HCT116 (cell line): Measurements from ENCODE around the gene FOXR1. TPM values are rescaled to one million over a fixed set of nuclear protein-coding genes. Genes with fewer than 3 reads are reported as not detected.

Experiments used
- ATAC-seq: fragments of 200-7000 bp; cut with Tn5 transposase; 2 replicates; pipeline ENCODE4 v1.9.1; 2020; ENCODE audit warnings: mild to moderate bottlenecking, moderate library complexity
- BruUV-seq: library from RNA; stranded (reverse); fragments of 400-500 nt; replicated peaks from 2 replicates; lab custom pipeline; 2021; lab: Mats Ljungman, UMichigan
- CTCF ChIA-PET: fragments of 300-600 bp; sonication (Branson Sonifier 250); formaldehyde crosslinking; loops from one replicate; lab custom pipeline; 2021; ENCODE audit warnings: antibody characterized with exemption; lab: Charles Lee
- POLR2A ChIA-PET: fragments of 300-600, 350-600 bp; sonication (Branson Sonifier 250); formaldehyde crosslinking; loops from one replicate; lab custom pipeline; 2021; ENCODE audit warnings: antibody characterized with exemption; lab: Charles Lee
- RAD21 ChIA-PET, 2 experiments: fragments of 300-600 bp; sonication (Branson Sonifier 250); formaldehyde crosslinking; loops; one replicate each; lab custom pipeline; 2023; ENCODE audit warnings: low total read pairs in 2 of 2; ENCODE audit not compliant: uncharacterized antibody in 2 of 2, unreplicated experiment in 2 of 2, low non-redundant PET in 1 of 2; lab: Charles Lee
- DNase-seq: peaks from one replicate; pipeline ENCODE4 v3.0.0-alpha.2; 2010; ENCODE audit warnings: low read depth, low spot score
- H2AFZ ChIP-seq: fragments of 200-600 bp; shearing (Covaris generic), sonication (generic); 2 replicates; pipeline ENCODE4 v1.6.1; 2017; ENCODE audit warnings: low read depth, mixed run types, mixed read lengths, antibody characterized with exemption, low read length; ENCODE audit not compliant: poor library complexity, severe bottlenecking
- H3K27ac ChIP-seq: 2 replicates; pipeline ENCODE4 v1.5.1; 2012; ENCODE audit warnings: low read depth, low read length
- H3K27me3 ChIP-seq: fragments of 200-600 bp; sonication (generic); 2 replicates; pipeline ENCODE4 v1.6.1; 2016; ENCODE audit warnings: mixed run types, low read length, mixed read lengths; ENCODE audit not compliant: insufficient read depth
- H3K36me3 ChIP-seq, 2 experiments: fragments of 200-500 bp in 1 of 2; fragments of 200-600 bp in 1 of 2; sonication (Bioruptor generic) in 1 of 2; sonication (generic) in 1 of 2; 2 replicates each; pipeline versions ENCODE4 v1.5.1 to v1.6.1; 2014 to 2016; ENCODE audit warnings: low read length in 2 of 2, inconsistent platforms in 1 of 2, mixed read lengths in 1 of 2, mixed run types in 1 of 2; ENCODE audit not compliant: insufficient read depth in 2 of 2, control insufficient read depth in 1 of 2
- H3K4me1 ChIP-seq, 2 experiments: fragments of 200-600 bp in 1 of 2; sonication (generic) in 1 of 2; 2 replicates each; pipeline versions ENCODE4 v1.5.1 to v1.6.1; 2012 to 2017; ENCODE audit warnings: low read length in 2 of 2, inconsistent platforms in 1 of 2, mild to moderate bottlenecking in 1 of 2, mixed read lengths in 1 of 2, mixed run types in 1 of 2, moderate library complexity in 1 of 2; ENCODE audit not compliant: insufficient read depth in 2 of 2, control insufficient read depth in 1 of 2
- H3K4me2 ChIP-seq: fragments of 200-600 bp; sonication (generic); 2 replicates; pipeline ENCODE4 v1.6.1; 2017; ENCODE audit warnings: mixed run types, low read length, mixed read lengths
- H3K4me3 ChIP-seq, 2 experiments: fragments of 200-600 bp in 1 of 2; sonication (generic) in 1 of 2; replicated peaks in 1 of 2; 2 replicates each; pipeline ENCODE4 v1.5.1; 2011 to 2016; ENCODE audit warnings: low read length in 2 of 2, control low read depth in 1 of 2, low read depth in 1 of 2, mild to moderate bottlenecking in 1 of 2, mixed read lengths in 1 of 2, mixed run types in 1 of 2
- H3K79me2 ChIP-seq: fragments of 200-600 bp; sonication (generic); 2 replicates; pipeline ENCODE4 v1.6.1; 2017; ENCODE audit warnings: mild to moderate bottlenecking, mixed run types, low read length, moderate library complexity, mixed read lengths; ENCODE audit not compliant: insufficient read depth
- H3K9ac ChIP-seq: fragments of 200-600 bp; sonication (generic); 2 replicates; pipeline ENCODE4 v1.6.1; 2016; ENCODE audit warnings: low read length, mixed read lengths
- H3K9me2 ChIP-seq: fragments of 200-600 bp; sonication (generic), shearing (Covaris generic); 2 replicates; pipeline ENCODE4 v1.6.1; 2017; ENCODE audit warnings: mixed run types, mild to moderate bottlenecking, moderate library complexity; ENCODE audit not compliant: insufficient read depth
- H3K9me3 ChIP-seq, 2 experiments: fragments of 200-500 bp in 1 of 2; fragments of 200-600 bp in 1 of 2; sonication (Bioruptor generic) in 1 of 2; sonication (generic) in 1 of 2; 2 replicates each; pipeline ENCODE4 v1.6.1; 2014 to 2017; ENCODE audit warnings: low read length in 2 of 2, mixed read lengths in 2 of 2, inconsistent platforms in 1 of 2, low read depth in 1 of 2, mild to moderate bottlenecking in 1 of 2, mixed run types in 1 of 2, moderate library complexity in 1 of 2; ENCODE audit not compliant: control insufficient read depth in 1 of 2, insufficient read depth in 1 of 2
- H4K20me1 ChIP-seq: fragments of 200-600 bp; sonication (generic), shearing (Covaris generic); 2 replicates; pipeline ENCODE4 v1.6.1; 2017; ENCODE audit warnings: mixed run types, mild to moderate bottlenecking, moderate library complexity; ENCODE audit not compliant: insufficient read depth
- ATF3 ChIP-seq: IDR thresholded peaks from 2 replicates; pipeline ENCODE4 v1.6.1; 2012
- CBX3 ChIP-seq: IDR thresholded peaks from 2 replicates; pipeline ENCODE4 v1.6.1; 2012; ENCODE audit warnings: low read depth
- CEBPB ChIP-seq: IDR thresholded peaks from 2 replicates; pipeline ENCODE4 v1.6.1; 2012; ENCODE audit warnings: low read depth
- CTCF ChIP-seq, 3 experiments: fragments of 200-600 bp in 1 of 3; sonication (generic) in 1 of 3; IDR thresholded peaks in 2 of 3; conservative IDR thresholded peaks in 1 of 3; 2 replicates each; pipeline ENCODE4 v1.5.1; 2012 to 2017; ENCODE audit warnings: low read depth in 2 of 3, low read length in 2 of 3, antibody characterized with exemption in 1 of 3, borderline replicate concordance in 1 of 3, control low read depth in 1 of 3, mild to moderate bottlenecking in 1 of 3, mixed read lengths in 1 of 3, mixed run types in 1 of 3, moderate library complexity in 1 of 3; ENCODE audit not compliant: insufficient read depth in 1 of 3
- EGR1 ChIP-seq: IDR thresholded peaks from 2 replicates; pipeline ENCODE4 v1.6.1; 2012; ENCODE audit warnings: low read depth
- EZH2phosphoT487 ChIP-seq: fragments of 200-600 bp; IDR thresholded peaks from 2 replicates; pipeline ENCODE4 v1.6.1; 2018; ENCODE audit warnings: antibody characterized with exemption, borderline replicate concordance
- FOSL1 ChIP-seq: IDR thresholded peaks from 2 replicates; pipeline ENCODE4 v1.6.1; 2012; ENCODE audit warnings: low read depth
- MAX ChIP-seq: IDR thresholded peaks from 2 replicates; pipeline ENCODE4 v1.6.1; 2012
- POLR2A ChIP-seq: IDR thresholded peaks from 2 replicates; pipeline ENCODE4 v1.7.0; 2011; ENCODE audit warnings: borderline replicate concordance; ENCODE audit not compliant: insufficient read depth, insufficient read length; ENCODE audit errors: extremely low read depth
- POLR2AphosphoS5 ChIP-seq: IDR thresholded peaks from 2 replicates; pipeline ENCODE4 v1.6.1; 2011; ENCODE audit warnings: mild to moderate bottlenecking, low read depth, low read length, moderate library complexity
- SIN3A ChIP-seq: IDR thresholded peaks from 2 replicates; pipeline ENCODE4 v1.6.1; 2012; ENCODE audit warnings: low read depth
- SRF ChIP-seq: IDR thresholded peaks from 2 replicates; pipeline ENCODE4 v1.6.1; 2012; ENCODE audit warnings: low read depth
- TCF7L2 ChIP-seq: IDR thresholded peaks from 2 replicates; pipeline ENCODE4 v1.7.0; 2011; ENCODE audit warnings: borderline replicate concordance, inconsistent platforms; ENCODE audit not compliant: insufficient read depth, insufficient read length; ENCODE audit errors: extremely low read depth
- YY1 ChIP-seq: IDR thresholded peaks from 2 replicates; pipeline ENCODE4 v1.6.1; 2011; ENCODE audit warnings: low read length, low read depth, moderate library complexity, mild to moderate bottlenecking; ENCODE audit not compliant: insufficient replicate concordance; ENCODE audit errors: extremely low read depth
- ZNF274 ChIP-seq: fragments of 200-500 bp; sonication (Bioruptor generic); IDR thresholded peaks from 2 replicates; pipeline ENCODE4 v1.6.1; 2014; ENCODE audit warnings: mild to moderate bottlenecking, low read depth, low read length, inconsistent platforms
- intact Hi-C: fragments of 100-400 bp; cut with micrococcal nuclease; formaldehyde crosslinking; loops from 2 replicates; pipeline ENCODE4 v1.10.0; 2022
- total RNA-seq: library from RNA; stranded (reverse); gene quantifications from one replicate; pipeline ENCODE4 v1.2.1, GENCODE V29; 2021; ENCODE audit not compliant: unreplicated experiment
- TF ChIP-seq, protein P1 (sequence below): IDR thresholded peaks from 2 replicates; pipeline ENCODE4 v1.6.1; 2011; ENCODE audit warnings: mild to moderate bottlenecking, low read length, moderate library complexity; ENCODE audit not compliant: insufficient replicate concordance; ENCODE audit errors: extremely low read depth

FOXR1 gene
- total RNA-seq, 1 experiment from 2014 or later = not detected

DNA sequence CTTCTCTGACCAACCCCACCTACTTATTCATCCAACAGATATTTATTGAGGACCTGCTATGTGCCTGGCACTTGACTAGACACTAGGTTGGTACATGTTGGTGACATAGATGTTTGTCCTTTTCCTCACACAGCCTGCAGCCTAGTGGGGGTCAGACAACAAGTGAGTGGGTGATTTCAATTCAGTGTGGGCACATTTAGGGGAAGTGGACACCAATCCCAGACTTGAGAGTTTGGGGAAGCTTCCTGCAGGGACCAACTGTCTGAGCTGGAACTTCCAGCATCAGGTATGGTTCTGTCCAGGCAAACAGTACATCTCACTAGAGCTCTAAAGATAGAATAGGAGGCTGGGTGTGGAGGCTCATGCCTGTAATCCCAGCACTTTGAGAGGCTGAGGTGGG, 40.0 kb upstream of the FOXR1 start:
- ChIA-PET CTCF (interaction anchor here (1.5 to 6.6 kb wide), 2 partner anchors 21 to 25 kb away, joined by 3 to 150 read pairs; no protein-coding TSS in a partner anchor), POLR2A (no interaction called here), RAD21 (no interaction called here)
- Histone ChIP-seq H3K4me2 (peak overlapping the region; percentile 100), H3K79me2 (no peaks in the 10 kb centered on the region; the same call in 1 of the 2 replicates), H3K27ac (no peak overlapping the region), H3K4me3 (no peak overlapping the region), H2AFZ (no peak overlapping the region), H3K9me2 (no peaks in the 10 kb centered on the region), H3K9me3 (no peaks in the 10 kb centered on the region)
- no TSS peak for BruUV-seq
- TF ChIP-seq YY1 = no peak
- TF ChIP-seq EZH2phosphoT487 = no peak
- TF ChIP-seq CBX3 = no peak
- no peak for TF ChIP-seq ZNF274
- no peak for TF ChIP-seq SIN3A
- TF ChIP-seq TCF7L2 = no peak
- TF ChIP-seq, all 23 proteins: peak for 0
- Histone ChIP-seq H3K4me1 (peaks cover 31 to 67% of the 10 kb centered on the region in 2 experiments), H3K9ac (no peak overlapping the region), H4K20me1 (no peaks in the 10 kb centered on the region), H3K36me3 (no peaks in the 10 kb centered on the region), H3K27me3 (no peaks in the 10 kb centered on the region)
- no peak for ATAC-seq
- DNase-seq = no peak
- intact Hi-C loops = loop anchor here (2.0 kb wide), 1 partner anchor 25 kb away; the partner anchor contains the start of gene UPK2

DNA sequence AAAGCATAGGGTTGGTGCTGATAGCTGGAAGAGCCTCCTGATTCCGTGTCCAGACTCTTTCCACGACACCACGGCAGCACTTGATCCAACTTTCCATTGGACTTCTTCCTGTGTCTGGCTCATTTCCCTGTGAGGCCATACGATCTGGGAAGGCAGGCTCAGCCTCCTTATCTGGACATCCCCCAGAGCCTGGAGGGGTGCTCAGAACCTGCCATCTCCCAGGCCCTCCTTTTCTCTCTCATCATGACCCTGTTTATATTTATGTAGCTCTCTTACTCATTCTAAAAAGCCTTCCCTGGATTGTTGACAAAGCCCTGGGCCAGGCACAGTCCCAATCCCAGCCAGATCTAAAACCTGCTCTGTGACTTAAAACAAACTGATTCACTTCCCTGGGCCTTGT, 38.1 kb upstream of the FOXR1 start:
- H2AFZ ChIP-seq = no peak overlapping the region
- H3K27ac ChIP-seq = no peak overlapping the region
- ChIA-PET CTCF (no interaction called here), POLR2A (no interaction called here), RAD21 (no interaction called here)
- no peaks in the 10 kb centered on the region for H3K79me2 ChIP-seq
- BruUV-seq = no TSS peak
- no peaks in the 10 kb centered on the region for H4K20me1 ChIP-seq
- no peaks in the 10 kb centered on the region for H3K9me3 ChIP-seq
- H3K9ac ChIP-seq = no peak overlapping the region
- 0 out of 2 replicates have a peak overlapping the region, but pooled peaks have one; percentile 4 for H3K4me2 ChIP-seq
- intact Hi-C loops = no loop called here
- H3K4me1 ChIP-seq = peaks cover 30 to 61% of the 10 kb centered on the region in 2 experiments
- TF ChIP-seq POLR2A (no peak), TCF7L2 (no peak), CEBPB (no peak), CTCF (IDR thresholded peaks at IDR 0.05 in 2 of 3, conservative IDR thresholded peaks at IDR 0.05 in 1 of 3; ENCODE audit: borderline replicate concordance in 1 of 3, insufficient read depth in 1 of 3, low read depth in 2 of 3, low read length in 2 of 3) (no peak), FOSL1 (no peak), POLR2AphosphoS5 (no peak), EGR1 (no peak), ATF3 (no peak), SRF (no peak), MAX (no peak), CBX3 (no peak)
- TF ChIP-seq, protein P1, sequence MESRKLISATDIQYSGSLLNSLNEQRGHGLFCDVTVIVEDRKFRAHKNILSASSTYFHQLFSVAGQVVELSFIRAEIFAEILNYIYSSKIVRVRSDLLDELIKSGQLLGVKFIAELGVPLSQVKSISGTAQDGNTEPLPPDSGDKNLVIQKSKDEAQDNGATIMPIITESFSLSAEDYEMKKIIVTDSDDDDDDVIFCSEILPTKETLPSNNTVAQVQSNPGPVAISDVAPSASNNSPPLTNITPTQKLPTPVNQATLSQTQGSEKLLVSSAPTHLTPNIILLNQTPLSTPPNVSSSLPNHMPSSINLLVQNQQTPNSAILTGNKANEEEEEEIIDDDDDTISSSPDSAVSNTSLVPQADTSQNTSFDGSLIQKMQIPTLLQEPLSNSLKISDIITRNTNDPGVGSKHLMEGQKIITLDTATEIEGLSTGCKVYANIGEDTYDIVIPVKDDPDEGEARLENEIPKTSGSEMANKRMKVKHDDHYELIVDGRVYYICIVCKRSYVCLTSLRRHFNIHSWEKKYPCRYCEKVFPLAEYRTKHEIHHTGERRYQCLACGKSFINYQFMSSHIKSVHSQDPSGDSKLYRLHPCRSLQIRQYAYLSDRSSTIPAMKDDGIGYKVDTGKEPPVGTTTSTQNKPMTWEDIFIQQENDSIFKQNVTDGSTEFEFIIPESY = no peak
- DNase-seq (no peak), ATAC-seq (no peak)
- no peak overlapping the region for H3K4me3 ChIP-seq
- no peaks in the 10 kb centered on the region for H3K36me3 ChIP-seq
- H3K9me2 ChIP-seq = no peaks in the 10 kb centered on the region
- H3K27me3 ChIP-seq = no peaks in the 10 kb centered on the region
